Epithelial cell of proximal tubule (primary cell): Measurements from ENCODE around the gene RALGPS1. TPM values are rescaled to one million over a fixed set of nuclear protein-coding genes. Genes with fewer than 3 reads are reported as not detected.
A peak's percentile ranks its signal among the peaks of the same experiment; 100 is the strongest.

Experiments used
- DNase-seq: peaks from one replicate; pipeline ENCODE4 v3.0.0-alpha.2; 2011; ENCODE audit warnings: low read depth
- H3K4me3 ChIP-seq: 2 replicates; pipeline ENCODE4 v1.5.1; 2011; ENCODE audit warnings: low read depth, mild to moderate bottlenecking, low read length
- CTCF ChIP-seq: conservative IDR thresholded peaks from 2 replicates; pipeline ENCODE4 v1.5.1; 2012; ENCODE audit warnings: low read depth, mild to moderate bottlenecking, low read length
- total RNA-seq: library from RNA; depleted of rRNA; stranded (reverse); fragments of >200 nt; gene quantifications from 2 replicates; pipeline ENCODE4 v1.2.3, GENCODE V29; 2015

Gene RALGPS1
- total RNA-seq, 1 donor from 2014 or later: 4.0 TPM

- TF ChIP-seq CTCF: no peak
- no peak overlapping the region for H3K4me3 ChIP-seq
- DNase-seq: no peak
Observed at GRCh38 chr9:126986506-126986951, 71.9 kb downstream of the RALGPS1 start.

DNA sequence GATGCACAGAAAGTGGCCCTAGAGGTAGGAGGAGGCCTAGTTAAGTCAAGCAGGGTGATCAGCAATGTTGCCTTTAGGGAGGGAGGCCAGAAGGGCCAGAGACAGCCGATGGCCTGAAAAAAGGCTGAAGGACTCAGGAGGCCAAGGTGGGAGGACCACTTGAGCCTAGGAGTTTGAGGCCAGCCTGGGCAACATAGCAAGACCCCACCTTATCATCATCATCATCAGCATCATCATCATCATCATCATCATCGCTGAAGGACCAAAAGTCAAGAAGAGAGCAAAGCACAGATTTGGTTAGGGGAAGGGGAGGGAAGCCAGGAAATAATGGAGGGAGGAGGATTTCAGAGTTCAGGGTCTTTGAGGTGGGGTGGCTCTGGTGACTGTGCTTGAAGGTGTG is 74.3 kb downstream of the RALGPS1 start:
- no peak for DNase-seq
- no peak for TF ChIP-seq CTCF
- H3K4me3 ChIP-seq: no peak overlapping the region

- H3K4me3 ChIP-seq: no peak overlapping the region
- TF ChIP-seq CTCF: peak; percentile 31
- DNase-seq: no peak
Observed at GRCh38 chr9:126989847-126990842, 75.6 kb downstream of the RALGPS1 start.

DNA sequence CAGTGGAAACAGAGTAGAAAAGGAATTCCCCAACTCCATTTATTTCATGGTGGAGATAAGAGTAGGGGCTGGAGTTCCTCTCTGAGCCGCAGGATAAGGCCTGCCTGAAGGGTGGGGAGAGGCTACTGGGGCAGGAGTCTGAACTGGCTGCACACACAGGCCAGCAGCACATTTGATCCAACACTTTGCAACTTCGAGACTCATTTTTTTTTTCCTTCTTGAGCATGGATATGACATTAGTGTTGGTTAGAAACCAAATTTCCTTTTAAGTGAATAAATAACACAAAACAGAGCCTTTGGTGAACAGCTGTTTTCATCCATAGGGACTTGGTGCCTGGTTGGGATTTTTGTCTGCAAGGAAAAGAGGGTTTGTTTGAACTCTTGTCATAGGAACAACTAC is 76.6 kb downstream of the RALGPS1 start:
- no peak for TF ChIP-seq CTCF
- H3K4me3 ChIP-seq: no peak overlapping the region
- no peak for DNase-seq

- no peak for TF ChIP-seq CTCF
- no peak overlapping the region for H3K4me3 ChIP-seq
- DNase-seq: no peak
Observed at GRCh38 chr9:126992427-126992826, 77.8 kb downstream of the RALGPS1 start.

- no peak for TF ChIP-seq CTCF
- DNase-seq: no peak
- H3K4me3 ChIP-seq: no peak overlapping the region
Observed at GRCh38 chr9:126999315-127000068, 84.9 kb downstream of the RALGPS1 start.
